ENCODE measurements around the gene ASTN2.

DNA sequence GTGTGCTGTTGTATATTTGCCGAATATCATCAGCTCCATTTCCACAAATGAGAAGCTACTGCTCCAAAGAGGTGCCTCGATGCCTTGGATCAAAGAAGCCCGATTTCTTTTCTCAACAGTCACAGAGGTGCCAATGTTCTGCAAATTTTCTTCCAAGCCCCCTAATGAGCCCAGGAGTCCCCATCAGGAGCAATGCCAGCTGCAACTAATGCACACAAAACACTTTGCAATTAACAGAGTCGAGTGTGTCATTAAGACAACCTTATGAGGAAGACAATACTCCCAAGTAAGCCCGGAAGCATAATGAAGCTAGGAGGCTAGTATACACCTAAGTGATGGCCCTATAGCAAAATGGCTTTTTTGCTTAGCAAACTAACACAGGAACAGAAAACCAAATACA is 480.7 kb downstream of the ASTN2 start:
- no peak for TF ChIP-seq CTCF (conservative IDR thresholded peaks at IDR 0.05)
- no peak for TF ChIP-seq ZFX (IDR thresholded peaks at IDR 0.05)
